SU-DHL-6 (cell line): ENCODE measurements around the gene SCYGR4.

ENCODE experiments used
- H2AFZ ChIP-seq: fragments of 200-600 bp; sonication (generic); 2 replicates; pipeline ENCODE4 v1.6.1; 2014; ENCODE audit warnings: low read depth, mild to moderate bottlenecking, moderate library complexity, mixed read lengths, antibody characterized with exemption, low read length; ENCODE audit not compliant: severe bottlenecking
- H3F3A ChIP-seq: fragments of 200-600 bp; shearing (Covaris generic); 2 replicates; pipeline ENCODE4 v1.6.0; 2016; ENCODE audit warnings: antibody characterized with exemption, mild to moderate bottlenecking; ENCODE audit not compliant: insufficient read depth
- H3K27ac ChIP-seq: fragments of 200-600 bp; sonication (generic); 2 replicates; pipeline ENCODE4 v1.5.1; 2016; ENCODE audit warnings: low read depth, mild to moderate bottlenecking, low read length, moderate library complexity, mixed read lengths
- H3K27me3 ChIP-seq: fragments of 200-600 bp; sonication (generic), shearing (Covaris generic); 2 replicates; pipeline ENCODE4 v1.6.0; 2014; ENCODE audit warnings: mild to moderate bottlenecking, low read length
- H3K36me3 ChIP-seq: fragments of 200-600 bp; sonication (generic); 2 replicates; pipeline ENCODE4 v1.6.1; 2014; ENCODE audit warnings: mild to moderate bottlenecking, low read length, mixed read lengths
- H3K4me2 ChIP-seq: fragments of 300-600, 200-600 bp; shearing (Covaris generic), sonication (generic); 2 replicates; pipeline ENCODE4 v1.6.0; 2014; ENCODE audit warnings: low read length, low read depth, mild to moderate bottlenecking; ENCODE audit not compliant: poor library complexity, severe bottlenecking
- H3K4me3 ChIP-seq: fragments of 200-600 bp; sonication (generic); 2 replicates; pipeline ENCODE4 v1.5.1; 2014; ENCODE audit warnings: antibody characterized with exemption, low read length, mild to moderate bottlenecking, mixed read lengths; ENCODE audit not compliant: insufficient read depth, poor library complexity, severe bottlenecking
- H3K79me2 ChIP-seq: fragments of 200-600 bp; sonication (generic); 2 replicates; pipeline ENCODE4 v1.6.1; 2014; ENCODE audit warnings: mild to moderate bottlenecking, low read length, moderate library complexity; ENCODE audit not compliant: insufficient read depth
- H3K9ac ChIP-seq: fragments of 200-600 bp; sonication (generic); 2 replicates; pipeline ENCODE4 v1.7.0; 2014; ENCODE audit warnings: mild to moderate bottlenecking, low read length
- H3K9me2 ChIP-seq: fragments of 200-600 bp; sonication (generic); replicated peaks from 2 replicates; pipeline ENCODE4 v1.6.1; 2014; ENCODE audit warnings: low read length; ENCODE audit not compliant: insufficient read depth
- H3K9me3 ChIP-seq: fragments of 200-600 bp; sonication (generic); 2 replicates; pipeline ENCODE4 v1.6.1; 2014; ENCODE audit warnings: low read length, mixed read lengths; ENCODE audit not compliant: insufficient read depth
- H4K20me1 ChIP-seq: fragments of 200-600 bp; sonication (generic); 2 replicates; pipeline ENCODE4 v1.6.1; 2014; ENCODE audit warnings: low read depth, mild to moderate bottlenecking, antibody characterized with exemption, low read length, moderate library complexity, mixed read lengths
- CTCF ChIP-seq: fragments of 200-600 bp; sonication (generic); IDR thresholded peaks from one replicate; pipeline ENCODE4 v1.5.1; 2017; ENCODE audit warnings: antibody characterized with exemption, mild to moderate bottlenecking, low read length, moderate library complexity; ENCODE audit not compliant: insufficient read depth, poor library complexity, severe bottlenecking
- EZH2phosphoT487 ChIP-seq: fragments of 200-600 bp; sonication (generic), shearing (Covaris generic); conservative IDR thresholded peaks from 2 replicates; pipeline ENCODE4 v1.6.1; 2018; ENCODE audit warnings: mild to moderate bottlenecking, antibody characterized with exemption, low read length, moderate library complexity, mixed read lengths

SCYGR4 gene

GRCh38 chr2:227657199-227657845 lies 40.0 kb downstream of the SCYGR4 start:
- H3K4me3 ChIP-seq: no peak overlapping the region
- no peaks in the 10 kb centered on the region for H3K9me2 ChIP-seq
- H3K79me2 ChIP-seq: no peaks in the 10 kb centered on the region
- no peaks in the 10 kb centered on the region for H4K20me1 ChIP-seq
- TF ChIP-seq CTCF: no peak
- no peak for TF ChIP-seq EZH2phosphoT487
- H3K27ac ChIP-seq: no peak overlapping the region
- no peaks in the 10 kb centered on the region for H3K36me3 ChIP-seq
- H3K27me3 ChIP-seq: no peaks in the 10 kb centered on the region
- H3F3A ChIP-seq: no peaks in the 10 kb centered on the region
- no peak overlapping the region for H2AFZ ChIP-seq
- no peaks in the 10 kb centered on the region for H3K9me3 ChIP-seq
- no peak overlapping the region for H3K4me2 ChIP-seq
- H3K9ac ChIP-seq: no peak overlapping the region

GRCh38 chr2:227661025-227661649 lies 43.8 kb downstream of the SCYGR4 start:
- Histone ChIP-seq H3K4me3 (no peak overlapping the region), H3K36me3 (no peaks in the 10 kb centered on the region), H3K9me3 (no peaks in the 10 kb centered on the region), H4K20me1 (no peaks in the 10 kb centered on the region), H3K27ac (no peak overlapping the region), H3K79me2 (no peaks in the 10 kb centered on the region), H3K9me2 (no peaks in the 10 kb centered on the region), H3K27me3 (no peaks in the 10 kb centered on the region), H3K9ac (no peak overlapping the region), H3F3A (no peaks in the 10 kb centered on the region), H3K4me2 (no peak overlapping the region), H2AFZ (no peak overlapping the region)
- TF ChIP-seq CTCF (no peak), EZH2phosphoT487 (no peak)

GRCh38 chr2:227661827-227662226 lies 44.5 kb downstream of the SCYGR4 start:
- TF ChIP-seq EZH2phosphoT487 (no peak), CTCF (no peak)
- Histone ChIP-seq H3K27ac (no peak overlapping the region), H3K9me2 (no peaks in the 10 kb centered on the region), H3K27me3 (no peaks in the 10 kb centered on the region), H3K9me3 (no peaks in the 10 kb centered on the region), H2AFZ (no peak overlapping the region), H3K4me2 (no peak overlapping the region), H3F3A (no peaks in the 10 kb centered on the region), H3K79me2 (no peaks in the 10 kb centered on the region), H3K9ac (no peak overlapping the region), H4K20me1 (no peaks in the 10 kb centered on the region), H3K36me3 (no peaks in the 10 kb centered on the region), H3K4me3 (no peak overlapping the region)
